Stimulated activated CD8-positive, alpha-beta memory T cell treated with anti-CD3 and anti-CD28 coated beads, Interleukin-15, amount 100 ng/mL, for 1 hour (primary cell): Measurements from ENCODE around the gene PHF21B.
"Not testable (repeated sequence)": the region's sequence is repeated elsewhere in the genome, so short reads cannot be mapped to it uniquely, and the experiment has no call there.

Experiments used
- DNase-seq: peaks from one replicate; pipeline ENCODE4 v3.0.0-alpha.2; 2020; ENCODE audit warnings: low read depth

The PHF21B gene

GRCh38 chr22:44933666-44934453 is 75.9 kb downstream of the PHF21B start:
- DNase-seq, result no peak

GRCh38 chr22:44932493-44932892 is 77.3 kb downstream of the PHF21B start:
- no peak for DNase-seq

GRCh38 chr22:44931766-44932165 is 78.0 kb downstream of the PHF21B start:
- DNase-seq, result no peak

DNA sequence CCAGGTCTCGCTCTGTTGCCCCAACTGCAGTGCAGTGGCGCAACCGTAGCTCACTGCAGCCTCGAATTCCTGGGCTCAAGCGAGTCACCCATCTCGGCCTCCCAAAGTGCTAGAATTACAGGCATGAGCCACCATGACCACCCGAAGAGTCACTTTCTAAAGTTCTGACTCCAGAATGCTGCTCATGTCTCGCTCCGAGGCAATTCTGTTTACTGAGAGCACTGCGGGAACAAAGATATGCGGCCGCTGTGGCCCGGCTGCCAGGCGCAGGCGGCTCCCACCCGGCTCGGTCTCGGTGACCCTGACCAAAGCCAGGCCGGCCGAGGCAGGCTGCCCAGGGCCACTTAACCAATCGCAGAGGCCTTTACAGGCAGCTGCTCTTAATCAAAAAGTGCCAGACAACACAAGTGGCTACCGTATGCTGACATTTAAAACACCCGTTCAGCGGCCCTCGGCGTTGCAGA is 78.7 kb downstream of the PHF21B start:
- no peak for DNase-seq

- DNase-seq, result no peak
Measured at GRCh38 chr22:44930711-44931035, 79.1 kb downstream of the PHF21B start.

- no peak for DNase-seq
Measured at GRCh38 chr22:44930016-44930710, 79.6 kb downstream of the PHF21B start.

DNA sequence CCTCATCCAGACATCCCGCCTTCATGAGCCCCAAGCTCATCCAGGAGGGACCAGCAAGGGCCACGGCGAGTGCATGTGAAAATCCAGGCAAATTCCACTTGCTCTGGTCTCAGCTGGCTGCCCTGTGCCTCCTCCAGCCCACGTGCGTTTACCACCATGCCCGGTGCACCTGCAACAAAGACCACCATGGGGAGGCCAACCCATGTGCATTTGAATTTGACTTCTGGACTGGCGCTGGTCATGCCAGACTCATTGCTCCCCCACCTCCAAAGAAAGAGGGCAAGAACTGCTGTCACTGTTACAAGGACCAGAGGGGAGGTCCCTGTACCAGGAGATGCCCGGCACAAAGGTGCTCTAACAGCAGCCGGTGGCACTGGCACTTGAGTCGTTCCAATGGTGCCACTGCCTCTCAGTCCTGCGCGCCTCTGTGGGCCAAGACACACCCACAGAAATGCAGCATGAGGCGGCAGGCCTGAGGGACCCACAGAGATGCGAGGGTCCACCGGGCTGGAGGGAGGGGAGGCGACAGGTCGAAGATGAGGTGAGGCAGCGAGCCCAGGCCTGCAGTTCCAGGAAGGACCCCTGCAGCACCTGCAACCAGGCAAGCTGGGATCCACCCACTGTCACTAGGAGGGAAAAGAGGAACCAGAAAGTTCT is 80.3 kb downstream of the PHF21B start:
- no peak for DNase-seq

DNA sequence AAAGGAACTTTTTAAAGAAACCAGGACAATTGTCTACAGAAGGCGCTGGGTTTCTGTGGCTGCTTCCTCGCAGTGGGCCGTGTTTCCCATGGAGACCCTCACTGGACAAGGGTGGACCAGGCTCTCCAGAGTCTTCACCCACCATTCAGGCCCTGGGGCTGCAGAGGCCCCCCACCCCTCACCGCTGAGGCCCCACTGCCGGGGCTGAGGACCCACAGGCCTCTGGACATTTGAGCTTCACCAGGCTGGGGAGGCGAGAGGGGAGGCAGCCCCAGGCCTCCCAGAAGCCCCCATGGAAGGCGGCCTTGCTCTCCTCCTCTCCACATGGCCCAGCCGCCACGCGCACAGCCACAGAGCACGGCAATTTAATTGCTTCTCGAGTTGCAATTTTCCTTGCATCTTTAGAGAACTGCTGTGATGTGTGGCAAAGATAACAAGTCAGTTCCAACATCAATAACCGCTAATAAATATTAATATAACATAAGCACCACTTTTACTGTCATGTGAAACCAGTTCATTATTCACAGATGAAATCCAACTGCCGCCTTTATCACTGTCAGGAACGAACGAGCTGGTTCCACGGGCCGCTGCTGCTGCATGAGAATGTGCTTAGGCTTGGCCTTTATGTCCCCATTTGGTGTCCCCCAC is 81.0 kb downstream of the PHF21B start:
- no peak for DNase-seq

DNA sequence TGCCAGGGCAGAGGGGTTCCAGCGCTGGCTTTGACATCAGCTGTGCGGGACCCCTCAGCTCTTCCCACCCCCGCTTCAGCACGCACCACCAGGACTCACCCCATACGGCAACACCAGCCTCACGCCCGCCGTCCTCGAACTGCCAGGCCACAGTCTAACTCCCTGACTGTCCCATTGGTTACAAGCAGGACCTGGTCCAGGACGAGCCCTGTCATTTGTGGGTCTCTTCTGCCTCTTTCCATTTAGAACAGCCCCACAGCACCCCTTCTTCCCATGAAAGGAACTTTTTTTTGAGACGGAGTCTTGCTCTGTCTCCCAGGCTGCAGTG is 81.7 kb downstream of the PHF21B start:
- no peak for DNase-seq

DNA sequence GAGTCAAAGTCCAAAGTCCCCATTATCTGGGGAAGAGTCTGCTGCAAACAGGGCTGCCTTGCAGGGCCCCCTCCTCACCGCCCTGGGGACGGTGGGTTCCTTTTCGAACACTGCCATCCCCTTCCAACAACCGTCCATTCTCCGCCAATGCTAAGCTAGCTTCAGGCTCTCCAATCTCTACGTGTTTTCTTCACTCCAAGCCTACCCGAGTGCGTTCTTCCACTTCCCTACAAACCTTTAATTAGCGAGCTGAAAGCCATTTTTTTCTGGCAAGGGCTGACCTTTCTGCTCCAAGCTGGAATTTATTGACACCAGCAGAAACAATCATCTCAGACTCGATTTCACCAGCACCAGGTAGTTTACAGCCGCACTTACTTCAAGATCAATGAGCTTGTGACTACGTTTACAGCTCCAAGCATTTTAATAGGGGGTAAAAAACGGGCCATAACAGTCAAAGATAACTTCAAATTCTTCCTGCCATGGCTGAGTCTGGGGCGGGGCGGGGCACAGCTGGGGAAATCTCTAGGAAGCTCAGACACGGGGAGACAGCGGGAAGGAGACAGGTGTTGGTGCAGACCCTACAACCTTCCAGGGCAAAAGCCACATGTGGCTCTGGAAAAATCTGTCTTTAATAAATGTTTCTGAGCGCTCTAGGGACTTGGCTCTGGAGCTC is 82.2 kb downstream of the PHF21B start:
- DNase-seq, result no peak

- no peak for DNase-seq
Measured at GRCh38 chr22:44926491-44927415, 83.1 kb downstream of the PHF21B start.

DNA sequence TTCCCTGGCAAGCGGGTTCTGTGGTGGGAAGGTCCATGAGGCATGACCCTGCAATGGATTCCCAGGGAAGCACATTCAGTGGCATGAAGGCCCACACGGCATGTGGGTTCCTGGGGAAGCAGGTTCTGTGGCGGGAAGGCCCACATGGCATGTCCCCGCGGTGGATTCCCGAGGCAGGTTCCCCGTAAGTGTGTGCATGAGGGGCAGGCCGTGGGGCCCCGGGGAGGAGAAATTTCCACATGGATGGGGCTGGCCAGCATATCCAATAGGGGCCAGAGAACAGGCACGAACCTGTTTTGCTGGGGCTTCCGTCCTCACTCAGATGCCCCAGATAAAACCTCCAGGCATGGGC is 83.7 kb downstream of the PHF21B start:
- no peak for DNase-seq

DNA sequence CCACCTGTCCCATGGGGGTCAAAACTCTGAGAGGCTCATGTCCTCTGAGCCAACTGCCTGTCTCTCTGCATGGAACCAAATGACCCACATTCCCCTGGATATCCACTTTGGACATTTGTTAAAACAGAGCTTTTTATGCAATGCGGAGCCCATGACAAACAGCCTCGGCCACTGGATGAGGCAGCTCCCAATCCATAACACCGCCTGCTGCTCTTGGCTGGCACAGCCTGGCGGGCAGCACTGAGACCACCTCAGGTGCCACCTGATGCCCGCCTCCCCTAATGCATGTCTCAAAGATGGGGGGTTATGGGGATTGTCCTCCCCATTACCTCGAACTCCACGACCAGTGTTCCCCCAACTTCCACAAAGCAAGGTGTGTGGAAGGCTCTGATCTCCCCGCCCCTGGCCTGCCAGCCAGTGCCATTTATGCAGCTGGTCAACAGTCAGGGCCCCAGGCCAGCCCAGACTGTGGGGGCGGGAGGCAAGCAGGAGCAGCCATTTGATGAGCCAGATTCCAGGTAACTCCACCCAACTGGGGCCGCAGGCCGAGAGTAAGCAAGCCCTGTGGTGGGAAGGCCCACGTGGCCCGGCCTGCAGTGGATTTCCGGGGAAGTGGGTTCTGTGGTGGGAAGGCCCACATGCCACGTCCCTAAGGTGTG is 84.2 kb downstream of the PHF21B start:
- DNase-seq, result no peak

GRCh38 chr22:44924710-44925109 is 85.1 kb downstream of the PHF21B start:
- DNase-seq, result no peak

- no peak for DNase-seq
Measured at GRCh38 chr22:44924098-44924497, 85.7 kb downstream of the PHF21B start.

GRCh38 chr22:44921766-44922165 is 88.0 kb downstream of the PHF21B start:
- not testable (repeated sequence) for DNase-seq

DNA sequence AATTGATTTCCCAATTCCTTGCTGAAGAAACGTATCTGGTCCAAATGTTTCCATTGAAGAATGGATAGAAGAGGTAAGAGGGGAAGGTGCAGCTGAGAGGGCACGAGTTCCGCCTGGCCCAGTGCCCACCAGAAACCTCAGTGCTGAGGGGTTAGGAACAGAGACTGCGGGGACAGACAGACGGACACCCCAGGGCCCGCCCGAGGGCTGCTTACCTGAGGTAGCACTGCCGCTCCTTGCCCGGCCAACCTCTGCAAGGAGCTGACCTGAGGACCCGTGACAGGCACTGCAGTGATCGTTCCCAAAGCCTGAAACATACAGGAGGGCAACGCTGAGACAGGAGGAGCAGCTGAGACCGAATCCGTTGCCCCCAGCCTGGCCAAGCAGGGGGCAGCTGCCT is 89.6 kb downstream of the PHF21B start:
- no peak for DNase-seq

GRCh38 chr22:44919691-44920090 is 90.1 kb downstream of the PHF21B start:
- no peak for DNase-seq

DNA sequence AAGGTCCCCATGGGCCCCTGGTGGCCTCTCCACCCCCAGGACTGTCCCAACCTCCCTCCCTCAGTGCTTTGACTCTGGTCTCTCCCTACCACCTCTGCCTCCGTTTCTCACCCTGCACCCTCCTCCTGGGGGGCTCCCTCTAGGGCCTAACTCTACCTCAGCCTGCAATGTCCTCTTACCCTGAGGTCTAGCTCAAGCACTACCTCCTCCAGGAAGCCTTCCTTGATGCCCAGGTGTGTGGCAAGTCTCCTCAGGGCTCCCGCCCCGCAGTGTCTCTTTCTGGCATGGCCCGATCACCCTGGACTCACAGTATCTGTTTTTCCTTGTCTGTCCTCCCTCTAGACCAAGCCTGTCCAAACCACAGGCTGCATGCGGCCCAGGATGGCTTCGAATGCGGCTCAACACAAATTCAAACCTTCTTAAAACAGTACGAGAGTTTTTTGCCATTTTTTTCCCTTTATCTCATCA is 90.8 kb downstream of the PHF21B start:
- DNase-seq, result no peak

GRCh38 chr22:44918166-44918924 is 91.5 kb downstream of the PHF21B start:
- no peak for DNase-seq
